Measurements from ENCODE around the gene ZNF200.
A peak's percentile ranks its signal among the peaks of the same experiment; 100 is the strongest.
"Not testable (repeated sequence)": the region's sequence is repeated elsewhere in the genome, so short reads cannot be mapped to it uniquely, and the experiment has no call there.

Gene ZNF200

DNA sequence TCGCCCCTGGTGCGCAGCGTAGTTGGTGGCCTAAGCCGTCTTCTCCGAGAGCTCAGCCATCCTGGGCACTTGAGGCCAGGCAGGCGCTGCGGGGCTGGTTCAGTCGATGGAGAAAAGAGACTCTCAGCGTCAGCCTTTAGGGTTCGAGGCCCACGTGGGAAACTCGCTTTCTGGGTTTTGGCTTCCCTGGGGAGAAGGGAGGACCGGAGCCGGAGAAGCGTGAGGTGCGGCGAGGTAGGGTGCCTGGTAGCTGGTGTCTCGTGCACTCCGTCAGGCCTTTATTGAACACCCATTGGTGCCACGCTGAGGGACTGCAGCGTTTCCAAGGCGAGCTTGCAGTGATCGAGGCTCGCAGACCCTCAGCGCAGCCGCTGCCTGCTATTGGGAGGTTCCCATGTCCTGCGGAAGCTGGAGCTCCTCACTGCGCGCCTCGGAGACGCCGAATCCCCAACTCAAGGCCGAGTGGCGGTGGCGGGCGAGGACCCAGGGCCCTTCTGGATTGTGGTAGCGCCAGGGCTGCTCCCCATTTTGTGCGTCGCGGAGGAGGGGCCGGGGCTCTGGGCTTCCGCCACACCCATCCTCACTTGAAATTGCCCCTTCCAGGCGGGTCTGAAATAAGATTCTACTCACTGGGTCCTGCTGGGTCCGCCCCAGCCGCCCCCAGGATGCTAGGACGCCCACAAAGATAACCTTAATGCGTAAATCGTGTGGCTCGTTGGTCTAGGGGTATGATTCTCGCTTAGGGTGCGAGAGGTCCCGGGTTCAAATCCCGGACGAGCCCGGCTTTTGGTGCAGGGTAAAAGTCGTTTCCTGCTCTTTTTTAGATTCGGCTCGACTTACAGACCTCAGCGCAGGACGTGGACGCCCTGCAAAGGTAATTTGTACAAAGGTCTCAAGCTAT is 45.8 kb downstream of the ZNF200 start:
- TF ChIP-seq Cebpa-rat (IDR thresholded peaks at IDR 0.05): no peak
- Histone ChIP-seq H3K27me3 (peaks cover 75% of the 10 kb centered on the region), H4K20me1 (no peaks in the 10 kb centered on the region), H3K4me3 (peak overlapping the region; percentile 31; the same call in 1 of the 2 replicates), H3K9me3 (peaks cover 89% of the 10 kb centered on the region), H3K36me3 (no peaks in the 10 kb centered on the region), H3K4me2 (no peak overlapping the region), H3K27ac (no peak overlapping the region), H3K4me1 (no peaks in the 10 kb centered on the region), H3K9ac (no peak overlapping the region)

DNA sequence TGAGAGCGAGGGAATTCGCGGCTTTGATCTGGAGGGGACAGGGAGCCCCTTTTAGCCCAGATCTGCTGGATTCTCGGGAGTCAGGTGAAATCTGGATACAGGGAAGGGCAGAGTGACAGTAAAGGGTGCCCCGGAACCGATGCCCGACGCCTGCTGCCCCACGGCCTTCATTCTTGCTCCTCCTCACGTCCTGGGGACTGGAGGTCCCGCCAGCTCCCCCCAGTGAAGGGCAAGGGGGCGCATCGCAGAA is 46.4 kb downstream of the ZNF200 start:
- H3K27ac ChIP-seq: no peak overlapping the region
- peaks cover 81% of the 10 kb centered on the region for H3K27me3 ChIP-seq
- peaks cover 91% of the 10 kb centered on the region for H3K9me3 ChIP-seq
- H3K4me1 ChIP-seq: no peaks in the 10 kb centered on the region
- no peak overlapping the region for H3K4me2 ChIP-seq
- H3K9ac ChIP-seq: no peak overlapping the region
- H3K4me3 ChIP-seq: peak overlapping the region; percentile 31; the same call in 1 of the 2 replicates
- no peak for TF ChIP-seq Cebpa-rat (IDR thresholded peaks at IDR 0.05)
- H4K20me1 ChIP-seq: no peaks in the 10 kb centered on the region
- H3K36me3 ChIP-seq: peaks cover under 1% of the 10 kb centered on the region; the same call in 1 of the 2 replicates

- no peak for TF ChIP-seq Cebpa-rat (IDR thresholded peaks at IDR 0.05)
- no peak within 1 kb of the TSS for H3K27ac ChIP-seq
- H3K9ac ChIP-seq: no peak within 1 kb of the TSS
Measured at GRCh38 chr16:3187798-3188674, 46.9 kb downstream of the ZNF200 start, which contains the start of gene OR1F1. TSS of gene OR1F1 (plus strand) at chr16:3188204.

GRCh38 chr16:3186946-3187690 is 47.8 kb downstream of the ZNF200 start:
- Histone ChIP-seq H3K27me3 (peaks cover 96% of the 10 kb centered on the region), H3K36me3 (peaks cover 10% of the 10 kb centered on the region; the same call in 1 of the 2 replicates), H3K27ac (no peak overlapping the region), H3K4me3 (no peak overlapping the region), H3K4me1 (no peaks in the 10 kb centered on the region), H4K20me1 (no peaks in the 10 kb centered on the region), H3K4me2 (no peak overlapping the region), H3K9me3 (peaks cover 91% of the 10 kb centered on the region), H3K9ac (no peak overlapping the region)
- TF ChIP-seq Cebpa-rat (IDR thresholded peaks at IDR 0.05): no peak

More at GRCh38 chr16:3187798-3188674, 46.9 kb downstream of the ZNF200 start, which contains the start of gene OR1F1:
- Histone ChIP-seq H3K36me3 (peaks cover 6% of the 10 kb centered on the region; the same call in 1 of the 2 replicates), H4K20me1 (no peaks in the 10 kb centered on the region), H3K4me1 (no peaks in the 10 kb centered on the region), H3K4me3 (peak within 1 kb of the TSS; percentile 31; the same call in 1 of the 2 replicates), H3K27me3 (peaks cover 87% of the 10 kb centered on the region), H3K4me2 (no peak within 1 kb of the TSS), H3K9me3 (peaks cover 91% of the 10 kb centered on the region)

- no peaks in the 10 kb centered on the region for H3K4me1 ChIP-seq
- peaks cover 94% of the 10 kb centered on the region for H3K27me3 ChIP-seq
- peaks cover 74% of the 10 kb centered on the region for H3K9me3 ChIP-seq
- peaks cover 10% of the 10 kb centered on the region; the same call in 1 of the 2 replicates for H3K36me3 ChIP-seq
- H3K9ac ChIP-seq: no peak overlapping the region
- no peaks in the 10 kb centered on the region for H4K20me1 ChIP-seq
- no peak for TF ChIP-seq Cebpa-rat (IDR thresholded peaks at IDR 0.05)
- H3K27ac ChIP-seq: no peak overlapping the region
- H3K4me2 ChIP-seq: no peak overlapping the region
- peak overlapping the region; percentile 51 for H3K4me3 ChIP-seq
Measured at GRCh38 chr16:3183445-3184139, 51.4 kb downstream of the ZNF200 start.

- Histone ChIP-seq H3K9ac (no peak overlapping the region), H3K9me3 (peaks cover 66% of the 10 kb centered on the region), H3K36me3 (peaks cover 10% of the 10 kb centered on the region; the same call in 1 of the 2 replicates), H4K20me1 (no peaks in the 10 kb centered on the region), H3K4me3 (peak overlapping the region; percentile 51), H3K4me1 (no peaks in the 10 kb centered on the region), H3K27ac (no peak overlapping the region), H3K4me2 (no peak overlapping the region), H3K27me3 (peaks cover 86% of the 10 kb centered on the region)
- TF ChIP-seq Cebpa-rat (IDR thresholded peaks at IDR 0.05): no peak
Measured at GRCh38 chr16:3182608-3183444, 52.1 kb downstream of the ZNF200 start.

DNA sequence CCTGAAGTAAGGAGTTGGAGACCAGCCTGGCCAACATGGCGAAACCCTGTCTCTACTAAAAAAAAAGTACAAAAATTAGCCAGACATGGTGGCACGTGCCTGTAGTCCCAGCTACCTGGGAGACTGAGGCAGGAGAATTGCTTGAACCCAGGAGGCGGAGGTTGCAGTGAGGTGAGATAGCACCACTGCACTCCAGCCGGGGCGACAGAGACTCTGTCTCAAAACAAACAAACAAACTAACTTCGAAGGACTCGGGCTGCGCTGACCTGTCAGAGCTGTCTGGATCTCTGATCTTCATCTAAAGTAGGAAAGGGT is 52.7 kb downstream of the ZNF200 start:
- H4K20me1 ChIP-seq, H3K4me3 ChIP-seq, H3K4me1 ChIP-seq, H3K9ac ChIP-seq, H3K27ac ChIP-seq, H3K4me2 ChIP-seq: not testable (repeated sequence)
- Histone ChIP-seq H3K9me3 (peaks cover 61% of the 10 kb centered on the region), H3K36me3 (peaks cover 10% of the 10 kb centered on the region; the same call in 1 of the 2 replicates), H3K27me3 (peaks cover 80% of the 10 kb centered on the region)

DNA sequence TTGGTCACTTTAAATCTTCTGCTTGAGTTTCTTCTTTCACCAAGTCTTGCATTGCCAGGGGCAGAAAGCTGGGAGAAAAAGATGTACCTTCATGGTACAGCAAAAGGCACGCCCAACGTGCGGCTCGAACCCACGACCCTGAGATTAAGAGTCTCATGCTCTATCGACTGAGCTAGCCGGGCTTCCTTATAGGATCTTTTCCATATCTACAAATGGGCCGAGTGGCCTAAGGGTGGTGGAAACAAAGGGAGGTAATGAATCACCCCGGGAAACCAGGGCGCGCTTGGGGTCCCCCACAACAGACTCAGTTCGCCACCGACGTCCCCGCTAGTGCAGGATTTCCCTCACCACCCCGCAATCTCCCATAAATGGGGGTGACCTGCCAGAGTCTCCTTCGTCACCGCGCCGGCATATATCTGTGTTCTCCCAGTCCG is 54.5 kb downstream of the ZNF200 start:
- Histone ChIP-seq H3K27ac (no peak overlapping the region), H3K4me2 (no peak overlapping the region), H3K4me3 (no peak overlapping the region), H3K27me3 (peaks cover 75% of the 10 kb centered on the region), H3K4me1 (no peaks in the 10 kb centered on the region), H4K20me1 (no peaks in the 10 kb centered on the region), H3K9me3 (peaks cover 59% of the 10 kb centered on the region), H3K36me3 (peaks cover 10% of the 10 kb centered on the region; the same call in 1 of the 2 replicates), H3K9ac (no peak overlapping the region)
- TF ChIP-seq Cebpa-rat (IDR thresholded peaks at IDR 0.05): no peak

Data from BLaER1 (cell line).